HG02973 (cell line): Measurements from ENCODE around the gene FNDC10.

Experiments used
- ATAC-seq: cut with Tn5 transposase; IDR thresholded peaks from one replicate; pipeline ENCODE4 v1.9.1; 2021; ENCODE audit warnings: moderate library complexity; ENCODE audit not compliant: unreplicated experiment

The FNDC10 gene

DNA sequence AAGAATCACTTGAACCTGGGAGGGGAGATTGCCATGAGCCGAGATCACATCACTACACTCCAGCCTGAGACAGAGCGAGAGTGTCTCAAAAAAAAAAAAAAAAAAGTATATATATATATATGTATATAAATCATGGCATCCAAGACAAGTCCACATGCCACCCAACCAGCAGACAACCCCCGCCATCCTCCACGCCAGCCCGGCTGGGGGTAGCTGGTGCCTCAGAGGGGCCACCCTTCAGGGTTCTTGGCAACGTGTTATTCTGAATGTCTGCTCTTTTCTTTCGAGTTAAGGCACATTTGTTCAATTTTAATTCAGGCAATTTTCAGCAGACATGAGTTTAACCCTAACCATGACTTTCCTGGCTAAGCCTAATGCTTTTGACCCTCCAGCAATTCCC lies 49.8 kb downstream of the FNDC10 start:
- no peak for ATAC-seq

DNA sequence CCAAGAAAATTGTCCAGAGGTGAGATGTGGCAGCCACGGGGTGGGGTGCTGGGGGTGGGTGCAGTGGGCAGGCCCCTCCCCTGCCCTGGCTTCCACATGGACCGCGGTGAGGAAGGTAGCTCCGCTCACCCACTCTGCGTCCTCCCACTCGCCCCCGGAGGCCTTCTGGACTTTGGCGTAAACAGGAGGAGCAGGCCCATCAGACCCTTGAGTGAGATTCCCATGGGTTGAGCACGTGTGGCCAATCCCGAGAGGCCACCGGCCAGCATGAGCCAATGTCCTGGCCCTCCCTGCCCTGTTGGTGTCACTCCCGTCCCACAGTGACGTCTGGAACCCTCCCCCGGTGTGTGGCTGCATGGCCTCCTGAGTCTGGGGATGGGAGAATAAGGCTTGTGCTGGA lies 51.3 kb downstream of the FNDC10 start:
- no peak for ATAC-seq
